GM12873 (cell line): ENCODE data around the gene ZNF423.

Source experiments
- TF ChIP-seq, protein P1 (sequence below): IDR thresholded peaks from 2 replicates; pipeline ENCODE4 v1.5.1; 2012; ENCODE audit warnings: low read depth, mild to moderate bottlenecking, moderate library complexity, low read length, control low read depth; ENCODE audit not compliant: insufficient read depth; ENCODE audit errors: missing control alignments

ZNF423 gene

DNA sequence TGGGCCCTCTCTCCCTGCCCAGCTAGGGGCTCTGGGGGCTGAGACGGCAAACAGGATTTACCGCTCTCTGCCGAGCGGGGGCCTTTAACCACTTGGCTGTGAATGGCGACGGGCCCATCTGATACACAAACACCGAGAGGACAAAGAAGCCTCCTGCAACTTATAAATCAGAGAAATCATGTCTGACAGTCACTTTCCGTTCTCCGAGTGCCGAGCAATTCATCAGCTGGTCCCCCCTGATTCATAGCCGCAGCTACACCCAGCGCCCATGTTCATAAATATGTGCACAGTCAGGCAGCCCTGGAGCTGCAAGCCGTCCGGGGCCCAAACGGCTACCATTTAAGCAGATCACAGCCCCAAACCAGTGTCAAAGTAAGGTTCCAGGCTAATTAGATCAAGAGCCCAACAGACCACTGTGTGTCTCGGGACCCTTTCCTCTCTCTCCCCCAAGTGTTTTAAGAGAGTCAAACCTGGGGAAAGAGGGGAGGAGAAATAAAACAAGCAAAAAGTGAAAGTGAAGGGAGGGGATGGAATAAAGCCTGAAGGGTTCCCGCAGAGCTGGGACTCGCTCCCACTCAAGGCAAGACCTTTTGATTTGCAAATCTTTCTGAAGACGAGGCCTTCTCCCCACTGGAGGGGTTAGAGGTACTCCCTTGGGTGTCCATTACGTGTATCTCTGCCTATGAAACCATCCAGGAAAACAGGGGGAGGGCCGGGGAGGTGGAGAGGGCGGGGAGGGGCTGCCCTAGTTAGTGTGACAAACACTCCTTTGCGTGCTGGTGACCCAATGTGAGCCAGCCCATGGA, 327.6 kb downstream of the ZNF423 start:
- TF ChIP-seq, protein P1, sequence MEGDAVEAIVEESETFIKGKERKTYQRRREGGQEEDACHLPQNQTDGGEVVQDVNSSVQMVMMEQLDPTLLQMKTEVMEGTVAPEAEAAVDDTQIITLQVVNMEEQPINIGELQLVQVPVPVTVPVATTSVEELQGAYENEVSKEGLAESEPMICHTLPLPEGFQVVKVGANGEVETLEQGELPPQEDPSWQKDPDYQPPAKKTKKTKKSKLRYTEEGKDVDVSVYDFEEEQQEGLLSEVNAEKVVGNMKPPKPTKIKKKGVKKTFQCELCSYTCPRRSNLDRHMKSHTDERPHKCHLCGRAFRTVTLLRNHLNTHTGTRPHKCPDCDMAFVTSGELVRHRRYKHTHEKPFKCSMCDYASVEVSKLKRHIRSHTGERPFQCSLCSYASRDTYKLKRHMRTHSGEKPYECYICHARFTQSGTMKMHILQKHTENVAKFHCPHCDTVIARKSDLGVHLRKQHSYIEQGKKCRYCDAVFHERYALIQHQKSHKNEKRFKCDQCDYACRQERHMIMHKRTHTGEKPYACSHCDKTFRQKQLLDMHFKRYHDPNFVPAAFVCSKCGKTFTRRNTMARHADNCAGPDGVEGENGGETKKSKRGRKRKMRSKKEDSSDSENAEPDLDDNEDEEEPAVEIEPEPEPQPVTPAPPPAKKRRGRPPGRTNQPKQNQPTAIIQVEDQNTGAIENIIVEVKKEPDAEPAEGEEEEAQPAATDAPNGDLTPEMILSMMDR: no peak

DNA sequence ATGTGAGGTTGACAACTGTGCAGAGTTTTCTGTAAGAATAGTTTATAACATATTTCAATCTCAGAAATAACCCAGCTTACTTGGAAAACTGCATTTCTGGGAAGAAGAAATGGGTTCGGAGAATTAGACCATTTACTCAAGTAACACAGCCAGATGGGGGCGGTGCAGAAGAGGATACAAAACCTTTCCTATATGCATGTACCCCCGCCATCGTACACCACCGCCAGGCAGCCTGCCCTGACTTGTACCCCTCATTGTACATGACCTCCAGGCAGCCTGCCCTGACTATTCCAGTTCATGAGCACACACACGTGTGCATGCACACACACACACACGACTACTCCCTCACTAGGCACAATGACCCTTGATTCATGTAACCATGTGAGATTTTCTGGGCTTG, 328.3 kb downstream of the ZNF423 start:
- TF ChIP-seq, protein P1: no peak

DNA sequence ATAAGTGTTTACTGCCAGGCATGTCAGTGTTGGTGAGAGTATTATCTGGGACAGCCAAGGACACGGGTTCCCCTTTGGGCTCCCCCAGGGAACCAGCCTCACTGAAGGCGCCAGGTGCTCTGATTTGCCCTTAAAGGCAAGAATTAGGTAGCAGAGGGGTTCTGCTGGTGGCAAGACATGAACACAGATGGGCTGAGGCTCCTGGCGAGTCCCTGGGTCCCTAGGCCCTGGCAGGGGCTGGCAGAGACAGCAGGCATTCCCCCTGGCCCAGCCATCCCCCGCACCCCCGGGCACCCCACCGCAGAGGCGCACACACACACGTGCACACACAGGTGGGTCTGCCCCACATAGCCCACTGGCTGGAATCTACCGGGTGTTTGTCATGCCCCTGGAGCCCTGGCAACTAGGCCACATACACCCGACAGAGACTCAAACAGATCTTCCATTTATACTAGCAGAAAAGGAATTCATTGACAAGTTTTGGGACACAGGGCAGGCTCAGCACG, 329.0 kb downstream of the ZNF423 start:
- TF ChIP-seq, protein P1: no peak

DNA sequence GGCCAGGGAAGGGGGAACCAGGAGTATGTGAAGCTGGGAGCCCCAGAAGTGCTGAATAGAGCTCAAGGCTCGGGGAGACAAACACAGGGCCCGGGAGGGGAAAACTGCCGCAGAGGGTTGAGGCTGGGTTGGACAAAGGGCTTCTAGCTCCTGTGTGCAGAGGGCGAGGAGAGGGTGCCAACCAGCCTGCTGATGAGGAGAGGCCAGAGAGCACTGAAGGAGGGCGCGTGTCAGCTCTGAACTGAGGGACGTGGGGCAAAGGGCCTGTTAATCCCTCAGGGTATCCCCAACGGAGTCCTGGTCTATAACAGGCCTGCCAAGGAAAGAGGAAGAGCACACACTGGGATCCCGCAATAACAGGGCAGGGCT, 331.0 kb downstream of the ZNF423 start:
- TF ChIP-seq, protein P1: no peak

DNA sequence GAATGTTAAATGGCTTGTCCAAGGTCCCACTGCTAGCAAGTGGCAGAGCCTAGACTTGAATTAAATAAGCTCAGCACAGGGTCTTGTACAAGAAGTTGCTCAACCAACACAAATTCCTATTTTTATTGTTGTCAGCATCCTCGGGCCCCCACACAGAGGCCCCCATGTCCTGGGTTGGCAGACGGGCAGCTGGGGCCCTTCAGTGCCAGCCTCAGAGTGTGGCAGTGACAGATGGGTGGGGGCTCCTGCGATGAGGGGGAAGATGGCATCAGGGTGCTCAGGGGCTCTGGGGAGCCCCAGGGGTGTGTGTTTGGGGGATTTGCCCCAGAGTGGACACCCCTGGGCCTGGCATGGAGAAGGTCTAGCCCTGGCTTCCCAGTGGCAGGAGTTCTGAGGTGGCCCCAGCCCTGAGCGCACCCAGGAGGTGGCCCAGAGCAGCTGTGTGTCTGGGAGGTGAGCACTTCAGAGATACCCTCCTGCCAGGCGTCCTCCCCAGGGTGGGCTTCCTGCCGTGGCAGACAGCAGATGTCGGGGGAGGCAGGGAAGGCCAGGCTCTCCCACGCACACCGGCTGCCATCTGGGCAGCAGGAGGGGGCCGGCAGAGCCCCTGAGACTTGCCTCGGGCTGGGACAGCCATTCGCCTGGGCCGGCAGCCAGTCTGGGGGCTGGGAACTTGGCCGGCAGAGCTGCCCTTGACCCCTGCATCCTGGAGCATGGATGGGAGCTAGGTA, 331.5 kb downstream of the ZNF423 start:
- TF ChIP-seq, protein P1: no peak

- TF ChIP-seq, protein P1: no peak
Measured at GRCh38 chr16:49523435-49524159, 332.3 kb downstream of the ZNF423 start.
